HepG2 (cell line): ENCODE data around the gene ZFAND2B. TPM values are rescaled to one million over a fixed set of nuclear protein-coding genes. Genes with fewer than 3 reads are reported as not detected.

Source experiments
- AGO1 ChIP-seq: fragments of 200-400 bp; formaldehyde crosslinking; IDR thresholded peaks from 2 replicates; pipeline ENCODE4 v1.6.1; 2017; ENCODE audit warnings: mild to moderate bottlenecking, low read depth, low read length, moderate library complexity; ENCODE audit not compliant: poor library complexity, severe bottlenecking
- GABPB1 ChIP-seq: IDR thresholded peaks from 2 replicates; pipeline ENCODE4 v1.6.1; 2016; ENCODE audit warnings: mild to moderate bottlenecking, missing genetic modification reagents, moderate library complexity, missing compliant biosample characterization
- GATA4 ChIP-seq: sonication (generic); IDR thresholded peaks from 2 replicates; pipeline ENCODE4 v1.6.1; 2016; ENCODE audit warnings: antibody characterized with exemption, low read depth, borderline replicate concordance
- GATAD2A ChIP-seq: IDR thresholded peaks from 2 replicates; pipeline ENCODE4 v1.6.1; 2016
- GZF1 ChIP-seq: sonication (generic); formaldehyde crosslinking; IDR thresholded peaks from 2 replicates; pipeline ENCODE4 v1.5.1; 2020; ENCODE audit warnings: mild to moderate bottlenecking, missing genetic modification reagents
- HOXA7 ChIP-seq: sonication (generic); formaldehyde crosslinking; IDR thresholded peaks from 2 replicates; pipeline ENCODE4 v1.8.1; 2022; ENCODE audit warnings: mild to moderate bottlenecking, missing genetic modification reagents, moderate library complexity
- MXI1 ChIP-seq: IDR thresholded peaks from 3 replicates; pipeline ENCODE4 v1.6.1; 2012; ENCODE audit warnings: low read depth, low read length, inconsistent platforms, borderline replicate concordance
- MYNN ChIP-seq: sonication (generic); formaldehyde crosslinking; IDR thresholded peaks from 2 replicates; pipeline ENCODE4 v1.4.0; 2020; ENCODE audit warnings: mild to moderate bottlenecking, low read depth, missing genetic modification reagents
- NFKBIZ ChIP-seq: IDR thresholded peaks from 2 replicates; pipeline ENCODE4 v1.6.1; 2018; ENCODE audit warnings: missing genetic modification reagents, missing compliant biosample characterization
- PAF1 ChIP-seq: IDR thresholded peaks from 2 replicates; pipeline ENCODE4 v1.6.1; 2016; ENCODE audit warnings: missing genetic modification reagents, missing compliant biosample characterization
- PRMT3 ChIP-seq: sonication (generic); formaldehyde crosslinking; IDR thresholded peaks from 2 replicates; pipeline ENCODE4 v1.8.1; 2022; ENCODE audit warnings: low read depth, mild to moderate bottlenecking, moderate library complexity, missing genetic modification reagents, borderline replicate concordance
- SMAD1 ChIP-seq: sonication (generic); formaldehyde crosslinking; IDR thresholded peaks from 2 replicates; pipeline ENCODE4 v1.4.0; 2020; ENCODE audit warnings: missing genetic modification reagents, low read depth, mild to moderate bottlenecking, borderline replicate concordance
- SRSF4 ChIP-seq: fragments of 200-400 bp; formaldehyde crosslinking; IDR thresholded peaks from one replicate; pipeline ENCODE4 v1.6.1; 2018; ENCODE audit warnings: mild to moderate bottlenecking, low read depth, low read length, moderate library complexity; ENCODE audit not compliant: poor library complexity, severe bottlenecking
- ZBED4 ChIP-seq: sonication (generic); formaldehyde crosslinking; IDR thresholded peaks from 2 replicates; pipeline ENCODE4 v1.4.0; 2020; ENCODE audit warnings: missing genetic modification reagents, borderline replicate concordance
- ZBTB7B ChIP-seq: sonication (generic); formaldehyde crosslinking; IDR thresholded peaks from 2 replicates; pipeline ENCODE4 v1.4.0; 2020; ENCODE audit warnings: missing genetic modification reagents
- ZMAT5 ChIP-seq: sonication (generic); formaldehyde crosslinking; IDR thresholded peaks from 2 replicates; pipeline ENCODE4 v1.5.0; 2020; ENCODE audit warnings: mild to moderate bottlenecking, low read depth, missing genetic modification reagents, borderline replicate concordance
- ZNF556 ChIP-seq: sonication (generic); formaldehyde crosslinking; IDR thresholded peaks from 2 replicates; pipeline ENCODE4 v1.4.0; 2020; ENCODE audit warnings: mild to moderate bottlenecking, missing genetic modification reagents, borderline replicate concordance
- ZNF576 ChIP-seq: sonication (generic); formaldehyde crosslinking; IDR thresholded peaks from 2 replicates; pipeline ENCODE4 v1.4.0; 2020; ENCODE audit warnings: mild to moderate bottlenecking, missing genetic modification reagents
- ZNF577 ChIP-seq: sonication (generic); formaldehyde crosslinking; IDR thresholded peaks from 2 replicates; pipeline ENCODE4 v1.4.0; 2020; ENCODE audit warnings: mild to moderate bottlenecking, low read depth, missing genetic modification reagents, borderline replicate concordance
- ZNF672 ChIP-seq: sonication (generic); formaldehyde crosslinking; IDR thresholded peaks from 2 replicates; pipeline ENCODE4 v1.8.1; 2022; ENCODE audit warnings: missing genetic modification reagents
- ZNF768 ChIP-seq: sonication (generic); formaldehyde crosslinking; IDR thresholded peaks from 2 replicates; pipeline ENCODE4 v1.4.0; 2020; ENCODE audit warnings: missing genetic modification reagents
- ZNF772 ChIP-seq: sonication (generic); formaldehyde crosslinking; IDR thresholded peaks from 2 replicates; pipeline ENCODE4 v1.5.0; 2020; ENCODE audit warnings: mild to moderate bottlenecking, missing genetic modification reagents
- ZZZ3 ChIP-seq: sonication (generic); formaldehyde crosslinking; IDR thresholded peaks from 2 replicates; pipeline ENCODE4 v1.4.0; 2020; ENCODE audit warnings: missing genetic modification reagents, mild to moderate bottlenecking, borderline replicate concordance
- polyA plus RNA-seq, 8 experiments: library from polyadenylated mRNA; depleted of rRNA in 3 of 8; stranded (reverse) in 7 of 8; unstranded in 1 of 8; fragments of >200 nt; fragmentation: Illumina TruSeq in 4 of 8; extraction: Trizol in 4 of 8; gene quantifications; 2 replicates each; pipeline versions ENCODE4 v1.2.1 to v1.2.3, GENCODE V29; 2011 to 2016; ENCODE audit warnings: low read depth in 4 of 8, missing spikeins in 1 of 8, mixed read lengths in 1 of 8; ENCODE audit not compliant: insufficient read depth in 1 of 8
- total RNA-seq, 5 experiments: library from RNA; depleted of rRNA; stranded (reverse); fragments of >200 nt; fragmentation: Illumina TruSeq; extraction: Trizol; gene quantifications; 2 replicates each; pipeline ENCODE4 v1.2.3, GENCODE V29; 2016; ENCODE audit warnings: low read depth in 1 of 5
- TF ChIP-seq, protein P1 (sequence below): sonication (generic); formaldehyde crosslinking; IDR thresholded peaks from 2 replicates; pipeline ENCODE4 v1.4.0; 2020; ENCODE audit warnings: missing genetic modification reagents

The ZFAND2B gene
- total and polyA plus RNA-seq, 2 of the 13 experiments (the other 11 are each of a cell fraction or from before 2014, with no cell fraction given), result 53.3 to 115 TPM

- TF ChIP-seq ZBED4 (CRISPR knock-in tag), result peak; percentile 41; the same call in 1 of the 2 replicates
- TF ChIP-seq SMAD1 (CRISPR knock-in tag), result peak; percentile 95
- peak; percentile 74 for TF ChIP-seq ZNF768 (CRISPR knock-in tag)
- no peak for TF ChIP-seq ZNF577 (CRISPR knock-in tag)
- TF ChIP-seq NFKBIZ (CRISPR knock-in tag), result peak; percentile 16; the same call in 1 of the 2 replicates
- TF ChIP-seq, protein P1, sequence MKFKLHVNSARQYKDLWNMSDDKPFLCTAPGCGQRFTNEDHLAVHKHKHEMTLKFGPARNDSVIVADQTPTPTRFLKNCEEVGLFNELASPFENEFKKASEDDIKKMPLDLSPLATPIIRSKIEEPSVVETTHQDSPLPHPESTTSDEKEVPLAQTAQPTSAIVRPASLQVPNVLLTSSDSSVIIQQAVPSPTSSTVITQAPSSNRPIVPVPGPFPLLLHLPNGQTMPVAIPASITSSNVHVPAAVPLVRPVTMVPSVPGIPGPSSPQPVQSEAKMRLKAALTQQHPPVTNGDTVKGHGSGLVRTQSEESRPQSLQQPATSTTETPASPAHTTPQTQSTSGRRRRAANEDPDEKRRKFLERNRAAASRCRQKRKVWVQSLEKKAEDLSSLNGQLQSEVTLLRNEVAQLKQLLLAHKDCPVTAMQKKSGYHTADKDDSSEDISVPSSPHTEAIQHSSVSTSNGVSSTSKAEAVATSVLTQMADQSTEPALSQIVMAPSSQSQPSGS (CRISPR knock-in tag), result peak; percentile 72
- no peak for TF ChIP-seq PAF1 (CRISPR knock-in tag)
- TF ChIP-seq GZF1 (CRISPR knock-in tag), result no peak; the same call in 1 of the 2 replicates
- no peak; the same call in 1 of the 2 replicates for TF ChIP-seq GATA4
- TF ChIP-seq SRSF4, result no peak
- no peak for TF ChIP-seq PRMT3 (CRISPR knock-in tag)
- peak; percentile 60; the same call in 1 of the 3 replicates for TF ChIP-seq MXI1
- TF ChIP-seq HOXA7, result no peak
- peak; percentile 84 for TF ChIP-seq GABPB1 (CRISPR knock-in tag)
- TF ChIP-seq ZBTB7B (CRISPR knock-in tag), result 0 out of 2 replicates have a peak, but pooled peaks have one; percentile 85
- no peak for TF ChIP-seq ZMAT5 (CRISPR knock-in tag)
- no peak for TF ChIP-seq ZNF576 (CRISPR knock-in tag)
- TF ChIP-seq ZZZ3 (CRISPR knock-in tag), result no peak; the same call in 1 of the 2 replicates
- no peak; the same call in 1 of the 2 replicates for TF ChIP-seq MYNN (CRISPR knock-in tag)
- peak; percentile 78 for TF ChIP-seq AGO1
- peak; percentile 87 for TF ChIP-seq ZNF772 (CRISPR knock-in tag)
- TF ChIP-seq ZNF672 (CRISPR knock-in tag), result no peak
- TF ChIP-seq ZNF556, result peak; percentile 41; the same call in 1 of the 2 replicates
- TF ChIP-seq GATAD2A (CRISPR knock-in tag), result no peak; the same call in 1 of the 2 replicates
Observed at GRCh38 chr2:219160186-219161017, 46.2 kb upstream of the ZFAND2B start, which contains the start of gene NHEJ1 (continued).
